Astrocyte of the cerebellum (primary cell): ENCODE results near the gene GTF2IRD1.
"Not testable (repeated sequence)": the region's sequence is repeated elsewhere in the genome, so short reads cannot be mapped to it uniquely, and the experiment has no call there.

Source experiments
- DNase-seq: peaks from one replicate; pipeline ENCODE4 v3.0.0-alpha.2; 2011; ENCODE audit warnings: low read depth
- H3K4me3 ChIP-seq: 2 replicates; pipeline ENCODE4 v1.5.1; 2011; ENCODE audit warnings: mild to moderate bottlenecking, low read depth, low read length, moderate library complexity
- CTCF ChIP-seq: IDR thresholded peaks from 2 replicates; pipeline ENCODE4 v1.5.1; 2012; ENCODE audit warnings: low read length, low read depth, moderate library complexity, mild to moderate bottlenecking; ENCODE audit errors: missing control alignments
- in situ Hi-C: cut with HindIII; loops from 2 replicates; pipeline ENCODE4 v1.10.0; 2017; ENCODE audit warnings: low sequenced_read_pairs

GTF2IRD1 gene

GRCh38 chr7:74505471-74506324 lies 52.0 kb downstream of the GTF2IRD1 start:
- H3K4me3 ChIP-seq: no peak overlapping the region
- no peak for TF ChIP-seq CTCF
- DNase-seq: no peak
- in situ Hi-C loops: no loop called here

GRCh38 chr7:74506325-74506724 lies 52.6 kb downstream of the GTF2IRD1 start:
- DNase-seq: no peak
- TF ChIP-seq CTCF: no peak
- in situ Hi-C loops: no loop called here
- H3K4me3 ChIP-seq: no peak overlapping the region

- in situ Hi-C loops: no loop called here
- no peak for DNase-seq
- no peak overlapping the region for H3K4me3 ChIP-seq
- TF ChIP-seq CTCF: no peak
These were observed 54.0 kb downstream of the GTF2IRD1 start for GRCh38 chr7:74507538-74508319.

GRCh38 chr7:74509453-74509852 lies 55.7 kb downstream of the GTF2IRD1 start:
- in situ Hi-C loops, DNase-seq: not testable (repeated sequence)

GRCh38 chr7:74511345-74511744 lies 57.6 kb downstream of the GTF2IRD1 start:
- no peak overlapping the region for H3K4me3 ChIP-seq
- no peak for DNase-seq
- TF ChIP-seq CTCF: no peak
- in situ Hi-C loops: loop anchor here (5.0 kb wide), 1 partner anchor 64 kb away; no protein-coding TSS in a partner anchor

More at GRCh38 chr7:74509453-74509852, 55.7 kb downstream of the GTF2IRD1 start:
- H3K4me3 ChIP-seq: not testable (repeated sequence)

- H3K4me3 ChIP-seq: no peak overlapping the region
- in situ Hi-C loops: loop anchor here (5.0 kb wide), 1 partner anchor 65 kb away; no protein-coding TSS in a partner anchor
- DNase-seq: no peak
- no peak for TF ChIP-seq CTCF
These were observed 59.1 kb downstream of the GTF2IRD1 start for GRCh38 chr7:74512762-74513161.
